HG03469 (cell line): ENCODE measurements around the gene ZDHHC11.
"Not testable (repeated sequence)": the region's sequence is repeated elsewhere in the genome, so short reads cannot be mapped to it uniquely, and the experiment has no call there.

Source experiments
- ATAC-seq: cut with Tn5 transposase; IDR thresholded peaks from one replicate; pipeline ENCODE4 v1.9.1; 2021; ENCODE audit warnings: mild to moderate bottlenecking, moderate library complexity, moderate number of reproducible peaks; ENCODE audit not compliant: unreplicated experiment

ZDHHC11 gene

DNA sequence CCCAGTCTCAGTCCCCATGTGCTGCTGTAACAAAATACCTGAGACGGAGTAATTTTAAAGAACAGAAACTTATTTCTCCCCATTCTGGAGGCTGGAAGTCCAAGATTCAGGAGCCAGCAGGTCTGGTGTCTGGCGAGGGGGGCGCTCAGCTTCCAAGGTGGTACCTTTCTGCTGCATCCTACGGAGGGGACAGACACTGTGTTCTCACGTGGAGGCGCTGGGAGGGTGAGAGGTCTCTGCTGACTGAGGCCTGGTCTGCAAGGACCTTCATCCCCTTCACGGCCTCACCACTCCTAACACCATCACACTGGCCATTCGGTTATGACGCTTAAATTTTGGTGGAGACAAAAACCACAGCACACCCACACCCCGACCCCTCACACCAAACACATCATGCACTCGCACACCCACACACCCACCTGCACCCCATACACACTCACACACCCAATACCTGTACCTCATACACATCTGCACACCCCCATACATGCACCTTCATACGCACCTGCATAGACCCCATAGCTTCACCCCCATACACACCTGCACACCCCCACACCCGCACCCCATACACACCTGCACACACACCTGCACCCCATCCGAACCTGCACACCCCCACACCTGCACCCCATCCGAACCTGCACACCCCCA lies 9.8 kb upstream of the ZDHHC11 start:
- ATAC-seq = no peak

DNA sequence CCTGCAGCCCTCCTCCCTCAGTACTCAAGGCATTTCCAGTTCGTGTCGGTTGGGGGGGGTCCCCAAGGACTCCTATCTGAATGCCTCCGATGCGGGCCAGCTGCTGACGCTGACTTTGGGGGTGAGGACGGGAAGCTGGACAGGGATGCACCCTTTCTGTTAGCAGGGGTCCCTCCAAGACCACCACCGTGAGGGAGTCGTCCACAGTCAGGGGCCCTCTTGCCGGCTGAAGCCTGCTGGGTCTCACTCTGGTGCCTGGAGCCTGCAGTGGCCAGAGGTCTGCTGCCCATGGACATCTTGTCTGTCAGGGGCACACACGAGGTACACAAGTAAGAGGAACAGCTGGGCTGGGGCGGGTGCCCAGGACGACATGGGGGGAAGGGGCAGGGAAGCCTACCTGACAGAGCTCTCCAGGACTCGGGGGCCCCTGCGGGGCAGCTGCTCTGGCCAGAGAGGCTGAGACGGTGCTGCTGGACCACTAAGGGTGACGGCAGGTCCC lies 9.1 kb upstream of the ZDHHC11 start:
- ATAC-seq = no peak

GRCh38 chr5:859391-859790 lies 8.6 kb upstream of the ZDHHC11 start:
- no peak for ATAC-seq

GRCh38 chr5:858726-859125 lies 7.9 kb upstream of the ZDHHC11 start:
- ATAC-seq = no peak

DNA sequence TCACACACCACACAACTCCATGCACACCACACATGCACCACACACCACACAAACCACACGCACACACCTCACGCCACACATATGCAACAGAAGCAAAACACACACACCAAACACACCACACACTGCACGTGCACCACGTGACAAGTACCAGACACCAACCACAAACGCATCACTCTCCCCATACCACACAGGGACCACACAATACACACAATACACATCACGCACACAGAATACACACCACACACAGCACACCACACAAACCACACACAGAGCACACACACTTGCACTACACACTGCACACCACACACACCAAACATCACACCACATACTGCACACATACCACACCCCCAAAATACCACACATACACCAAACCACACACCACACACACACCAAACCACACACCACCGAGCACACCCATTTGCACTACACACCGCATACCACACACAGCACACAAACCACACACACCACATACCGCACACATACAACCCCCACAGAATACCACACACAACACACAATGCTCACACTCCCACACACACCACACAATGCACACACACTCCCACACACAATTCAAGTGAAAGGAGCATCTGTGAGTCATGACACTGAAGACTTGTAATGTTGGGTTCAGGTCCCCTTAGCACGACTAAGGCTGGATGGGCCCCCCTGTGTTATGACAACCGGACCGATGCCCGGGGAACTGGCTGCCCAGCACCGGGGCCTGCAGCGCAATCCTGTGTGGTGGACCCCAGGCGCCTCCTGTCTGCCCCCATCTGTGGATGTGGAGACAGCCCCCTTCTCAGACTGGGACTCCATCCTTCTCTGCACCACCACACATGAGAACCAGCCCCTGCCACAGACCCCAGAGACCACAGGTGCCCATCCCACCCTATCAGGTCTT lies 6.0 kb upstream of the ZDHHC11 start:
- no peak for ATAC-seq

DNA sequence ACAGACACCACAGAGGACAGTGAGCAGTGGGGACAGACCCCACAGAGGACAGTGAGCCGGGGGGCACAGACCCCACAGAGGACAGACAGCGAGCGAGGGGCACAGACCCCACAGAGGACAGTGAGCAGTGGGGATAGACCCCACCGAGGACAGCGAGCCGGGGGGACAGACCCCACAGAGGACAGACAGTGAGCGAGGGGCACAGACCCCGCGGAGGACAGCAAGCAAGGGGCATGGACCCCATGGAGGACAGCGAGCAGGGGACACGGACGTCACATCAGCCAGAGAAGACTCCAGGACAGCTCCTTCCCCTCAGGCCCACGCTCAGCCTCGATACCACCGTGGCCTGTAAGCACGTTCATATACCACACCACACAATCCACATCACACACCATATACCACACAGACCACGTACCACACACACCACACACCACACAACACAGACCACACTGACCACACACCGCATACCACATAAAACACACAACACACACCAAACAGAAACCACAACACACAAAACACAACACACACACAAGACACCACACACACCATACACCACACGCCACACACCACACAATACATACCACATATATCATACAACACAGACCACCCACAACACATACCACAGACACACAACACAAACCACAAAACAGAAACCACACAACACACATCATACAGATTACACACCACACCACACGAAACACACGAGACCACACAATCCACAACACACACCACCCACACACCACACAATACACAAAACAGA lies 5.2 kb upstream of the ZDHHC11 start:
- no peak for ATAC-seq

GRCh38 chr5:854966-855743 lies 4.4 kb upstream of the ZDHHC11 start:
- no peak for ATAC-seq

DNA sequence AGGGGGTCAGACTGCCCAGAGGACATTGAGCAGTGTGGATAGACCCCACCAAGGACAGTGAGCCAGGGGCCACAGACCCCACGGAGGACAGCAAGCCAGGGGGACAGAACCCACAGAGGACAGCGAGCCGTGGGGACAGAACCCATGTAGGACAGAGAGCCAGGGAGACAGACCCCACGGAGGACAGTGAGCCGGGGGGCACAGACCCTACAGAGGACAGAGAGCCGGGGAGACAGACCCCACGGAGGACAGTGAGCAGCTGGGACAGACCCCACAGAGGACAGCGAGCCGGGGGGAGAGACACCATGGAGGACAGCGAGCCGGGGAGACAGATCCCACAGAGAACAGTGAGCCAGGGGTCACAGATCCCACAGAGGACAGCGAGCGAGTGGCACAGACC lies 3.4 kb upstream of the ZDHHC11 start:
- ATAC-seq = no peak

DNA sequence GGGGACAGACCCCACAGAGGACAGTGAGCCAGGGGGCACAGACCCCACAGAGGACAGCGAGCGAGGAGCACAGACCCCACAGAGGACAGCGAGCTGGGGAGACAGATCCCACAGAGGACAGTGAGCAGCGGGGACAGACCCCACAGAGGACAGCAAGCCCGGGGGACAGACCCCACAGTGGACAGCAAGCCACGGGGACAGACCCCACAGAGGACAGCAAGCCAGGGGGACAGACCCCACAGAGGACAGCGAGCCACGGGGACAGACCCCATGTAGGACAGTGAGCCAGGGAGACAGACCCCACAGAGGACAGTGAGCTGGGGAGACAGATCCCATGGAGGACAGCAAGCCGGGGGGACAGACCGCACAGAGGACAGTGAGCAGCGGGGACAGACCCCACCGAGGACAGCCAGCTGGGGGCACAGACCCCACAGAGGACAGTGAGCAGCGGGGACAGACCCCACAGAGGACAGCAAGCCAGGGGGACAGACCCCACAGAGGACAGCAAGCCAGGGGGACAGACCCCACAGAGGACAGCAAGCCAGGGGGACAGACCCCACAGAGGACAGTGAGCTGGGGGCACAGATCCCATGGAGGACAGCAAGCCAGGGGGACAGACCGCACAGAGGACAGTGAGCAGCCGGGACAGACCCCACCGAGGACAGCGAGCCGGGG lies 2.8 kb upstream of the ZDHHC11 start:
- ATAC-seq = not testable (repeated sequence)

- no peak for ATAC-seq
Measured at GRCh38 chr5:852431-853401, 1.9 kb upstream of the ZDHHC11 start.

DNA sequence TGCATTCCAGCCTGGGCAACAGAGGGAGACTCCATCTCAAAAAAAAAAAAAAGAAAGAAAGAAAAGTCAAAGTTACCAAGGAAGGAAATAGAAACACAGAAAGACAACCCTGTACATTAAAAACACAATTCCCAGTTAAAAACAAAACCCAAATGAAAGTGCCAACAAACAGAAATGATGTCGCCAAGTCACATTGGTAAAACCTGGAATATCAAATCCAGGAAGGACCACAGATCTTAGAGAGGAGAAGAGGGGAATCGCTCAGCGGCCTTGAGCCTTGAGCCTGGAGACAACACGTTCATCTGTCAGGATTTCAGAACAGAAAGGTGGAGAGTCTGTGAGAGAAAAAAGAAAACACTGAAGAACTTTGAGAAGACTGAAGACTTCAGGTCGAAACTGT lies 1.2 kb upstream of the ZDHHC11 start:
- no peak for ATAC-seq

DNA sequence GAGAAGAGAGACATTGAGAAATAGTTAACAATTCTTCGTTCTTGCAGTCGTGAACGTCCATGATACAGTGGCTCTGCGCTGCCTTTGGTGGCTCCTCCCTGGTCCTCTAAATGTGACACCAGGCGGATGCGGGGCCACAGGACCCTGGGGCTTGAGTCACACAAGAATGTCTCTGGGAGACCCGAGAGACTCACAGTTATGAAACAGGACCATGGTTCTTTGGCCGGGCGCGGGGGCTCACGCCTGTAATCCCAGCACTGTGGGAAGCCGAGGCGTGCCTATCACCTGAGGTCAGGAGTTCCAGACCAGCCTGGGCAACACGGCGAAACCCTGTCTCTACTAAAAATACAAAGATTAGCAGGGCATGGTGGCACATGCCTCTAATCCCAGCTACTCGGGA lies 767 bp upstream of the ZDHHC11 start:
- ATAC-seq = no peak

DNA sequence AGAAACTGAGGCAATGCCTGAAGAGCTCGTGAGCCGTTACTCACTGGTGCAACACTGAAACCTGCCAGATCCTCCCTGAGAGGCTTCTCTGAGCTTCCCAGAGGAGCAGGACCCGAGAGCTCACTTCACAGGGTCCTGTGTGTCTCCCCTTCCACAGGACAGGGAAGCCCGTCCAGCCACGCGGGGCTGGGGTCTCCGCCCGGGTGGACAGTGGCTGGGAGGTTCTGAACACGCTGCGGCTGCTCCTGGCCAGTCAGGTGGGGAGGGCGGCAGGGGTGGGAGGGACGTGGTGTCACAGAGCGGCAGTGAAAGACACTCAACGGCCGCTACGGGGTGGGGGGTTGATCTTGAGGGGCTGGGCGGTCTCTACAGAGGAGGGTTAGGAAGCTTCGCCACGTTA lies 290 bp upstream of the ZDHHC11 start:
- ATAC-seq = no peak

DNA sequence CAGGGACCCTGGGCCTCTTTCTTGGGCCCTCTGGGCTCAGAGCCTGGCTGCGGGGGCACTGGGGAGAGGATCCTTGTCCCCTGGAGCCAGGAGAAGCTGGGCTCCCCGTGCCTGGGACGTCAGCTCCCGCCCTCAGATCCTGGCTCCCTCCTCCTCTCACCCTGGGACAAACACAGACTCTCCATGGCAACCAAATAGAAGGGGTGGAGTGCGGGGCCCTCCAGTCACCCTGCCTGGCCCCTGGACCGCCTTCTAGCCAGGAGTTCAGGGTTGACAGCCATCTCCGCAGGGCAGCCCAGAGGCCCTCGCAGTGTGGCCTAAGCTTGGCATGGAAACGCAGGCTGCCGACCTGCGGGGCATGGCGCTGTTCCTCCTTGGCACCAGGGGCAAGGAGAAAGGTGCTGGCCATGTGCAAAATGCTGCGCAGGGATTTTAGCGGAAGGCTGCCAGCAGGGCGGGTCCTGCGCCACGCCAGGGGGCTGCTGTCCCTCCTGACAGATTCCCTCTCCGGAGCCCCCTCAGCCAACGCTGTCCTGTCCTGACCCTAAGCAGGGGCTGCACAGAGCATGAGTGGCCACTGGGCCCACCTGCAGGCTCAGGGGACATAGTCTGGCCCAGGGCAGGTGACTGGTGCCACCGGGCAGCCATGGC lies 1.0 kb downstream of the ZDHHC11 start:
- no peak for ATAC-seq

GRCh38 chr5:848671-849111 lies 2.1 kb downstream of the ZDHHC11 start:
- ATAC-seq = no peak

DNA sequence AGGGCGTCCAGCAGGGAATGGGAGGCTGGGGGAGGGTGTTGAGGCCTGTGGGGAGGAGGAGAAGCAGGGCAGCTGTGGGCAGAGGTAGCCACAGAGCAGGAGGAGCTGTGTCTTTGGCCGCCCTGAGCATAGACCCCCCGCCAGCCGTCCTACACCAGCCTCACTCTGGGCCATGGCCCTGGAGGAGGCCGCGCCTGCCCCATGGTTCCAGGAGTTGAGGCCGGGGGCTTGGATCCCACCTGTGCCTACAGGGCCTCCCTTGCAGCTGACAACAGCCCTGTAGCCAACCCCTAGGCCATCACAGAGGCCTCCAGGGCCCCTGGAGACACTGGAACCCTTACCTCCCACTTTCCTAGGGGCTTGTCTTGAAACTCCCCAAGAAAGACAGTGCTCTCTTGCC lies 3.0 kb downstream of the ZDHHC11 start:
- not testable (repeated sequence) for ATAC-seq

DNA sequence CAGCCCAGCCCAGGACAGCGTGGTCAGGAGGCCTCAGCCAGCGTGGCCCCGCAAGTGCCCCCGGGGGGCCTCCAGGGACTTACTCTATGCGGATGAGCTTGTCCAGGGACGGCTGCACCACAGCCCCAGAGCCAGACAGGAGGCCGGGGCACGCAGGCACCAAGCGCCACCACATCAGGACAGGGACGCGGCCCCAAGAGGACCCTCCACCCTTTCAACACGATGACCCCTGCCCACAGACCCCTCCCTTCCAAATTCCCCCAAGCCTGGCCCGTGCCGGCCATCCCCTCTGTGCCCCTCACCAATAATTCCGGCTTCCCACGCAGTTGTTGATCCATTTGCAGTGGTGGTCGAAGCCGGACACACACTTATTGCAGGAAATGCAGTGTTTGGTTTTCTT lies 3.6 kb downstream of the ZDHHC11 start:
- not testable (repeated sequence) for ATAC-seq

DNA sequence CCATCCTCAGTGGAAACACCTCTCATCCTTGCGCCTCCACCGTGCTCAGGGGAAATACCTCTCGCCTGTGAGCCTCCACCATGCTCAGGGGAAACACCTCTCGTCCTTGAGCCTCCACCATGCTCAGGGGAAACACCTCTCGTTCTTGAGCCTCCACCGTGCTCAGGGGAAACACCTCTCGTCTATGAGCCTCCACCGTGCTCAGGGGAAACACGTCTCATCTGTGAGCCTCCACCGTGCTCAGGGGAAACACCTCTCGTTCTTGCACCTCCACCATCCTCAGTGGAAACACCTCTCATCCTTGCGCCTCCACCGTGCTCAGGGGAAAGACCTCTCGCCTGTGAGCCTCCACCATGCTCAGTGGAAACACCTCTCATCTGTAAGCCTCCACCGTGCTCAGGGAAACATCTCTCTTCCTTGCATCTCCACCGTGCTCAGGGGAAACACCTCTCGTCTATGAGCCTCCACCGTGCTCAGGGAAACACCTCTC lies 4.1 kb downstream of the ZDHHC11 start:
- not testable (repeated sequence) for ATAC-seq
